Renal pelvis (tissue), 12 donors: Measurements from ENCODE around the gene POLD2. TPM values are rescaled to one million over a fixed set of nuclear protein-coding genes. Genes with fewer than 3 reads are reported as not detected.
"Not testable (repeated sequence)": the region's sequence is repeated elsewhere in the genome, so short reads cannot be mapped to it uniquely, and the experiment has no call there.

Experiments used
- DNase-seq: peaks from one replicate; pipeline ENCODE4 v3.0.0-alpha.2; 2013
- long read RNA-seq, 16 experiments: transcript quantifications; one replicate each; lab custom pipeline, GENCODE V29; 2026
- polyA plus RNA-seq, 3 donors: library from polyadenylated mRNA; unstranded; fragments of 120-200 nt; gene quantifications; one replicate each; pipeline ENCODE4 v1.2.1, GENCODE V29; 2013; ENCODE audit not compliant: insufficient read length in 3 of 3

Gene POLD2
- 100 to 1,000 TPM; 117 to 138 (median 130) TPM for polyA plus RNA-seq
- long read RNA-seq, donor 1, transcript POLD2-216 (2 exons, 528 nt): minor isoform, 5 of 63 reads
- long read RNA-seq, donor 1, transcript POLD2-207 (11 exons, 1,659 nt): minor isoform, 6 of 63 reads
- long read RNA-seq, donor 1, transcript POLD2-218 (11 exons, 1,619 nt): major isoform, 36 of 63 reads
- long read RNA-seq, donor 1, partial matches to known transcripts: 14 of 63 reads
- long read RNA-seq, donor 1, other reads (novel, unspliced or antisense): 0 of 63 reads
- long read RNA-seq, donor 2, transcript POLD2-218 (11 exons, 1,619 nt): major isoform, 41 of 86 reads
- long read RNA-seq, donor 2, transcript POLD2-207 (11 exons, 1,659 nt): minor isoform, 6 of 86 reads
- long read RNA-seq, donor 2, partial matches to known transcripts: 38 of 86 reads
- long read RNA-seq, donor 2, other reads (novel, unspliced or antisense): 0 of 86 reads
- long read RNA-seq, donor 3, transcript POLD2-216 (2 exons, 528 nt): minor isoform, 5 of 82 reads
- long read RNA-seq, donor 3, transcript POLD2-218 (11 exons, 1,619 nt): major isoform, 26 of 82 reads
- long read RNA-seq, donor 3, partial matches to known transcripts: 46 of 82 reads
- long read RNA-seq, donor 3, other reads (novel, unspliced or antisense): 0 of 82 reads
- long read RNA-seq, donor 4, transcript POLD2-218 (11 exons, 1,619 nt): major isoform, 35 of 58 reads
- long read RNA-seq, donor 4, partial matches to known transcripts: 18 of 58 reads
- long read RNA-seq, donor 4, other reads (novel, unspliced or antisense): 0 of 58 reads
- long read RNA-seq, donor 5, transcript POLD2-218 (11 exons, 1,619 nt): major isoform, 17 of 37 reads
- long read RNA-seq, donor 5, partial matches to known transcripts: 16 of 37 reads
- long read RNA-seq, donor 5, other reads (novel, unspliced or antisense): 0 of 37 reads
- long read RNA-seq, donor 6, transcript POLD2-218 (11 exons, 1,619 nt): major isoform, 28 of 45 reads
- long read RNA-seq, donor 6, partial matches to known transcripts: 11 of 45 reads
- long read RNA-seq, donor 6, other reads (novel, unspliced or antisense): 0 of 45 reads
- long read RNA-seq, donor 7, transcript POLD2-216 (2 exons, 528 nt): minor isoform, 8 of 84 reads
- long read RNA-seq, donor 7, transcript POLD2-218 (11 exons, 1,619 nt): major isoform, 26 of 84 reads
- long read RNA-seq, donor 7, partial matches to known transcripts: 44 of 84 reads
- long read RNA-seq, donor 7, other reads (novel, unspliced or antisense): 0 of 84 reads
- long read RNA-seq, donor 8, partial matches to known transcripts: 5 of 11 reads
- long read RNA-seq, donor 8, other reads (novel, unspliced or antisense): 0 of 11 reads
- long read RNA-seq, donor 9, transcript POLD2-218 (11 exons, 1,619 nt): major isoform, 43 of 69 reads
- long read RNA-seq, donor 9, transcript POLD2-207 (11 exons, 1,659 nt): minor isoform, 6 of 69 reads
- long read RNA-seq, donor 9, partial matches to known transcripts: 16 of 69 reads
- long read RNA-seq, donor 9, other reads (novel, unspliced or antisense): 0 of 69 reads
- long read RNA-seq, donor 10, transcript POLD2-218 (11 exons, 1,619 nt): major isoform, 30 of 67 reads
- long read RNA-seq, donor 10, partial matches to known transcripts: 30 of 67 reads
- long read RNA-seq, donor 10, other reads (novel, unspliced or antisense): 0 of 67 reads
- long read RNA-seq, donor 11, transcript POLD2-218 (11 exons, 1,619 nt): major isoform, 19 of 52 reads
- long read RNA-seq, donor 11, partial matches to known transcripts: 27 of 52 reads
- long read RNA-seq, donor 11, other reads (novel, unspliced or antisense): 0 of 52 reads
- long read RNA-seq, donor 12, transcript POLD2-218 (11 exons, 1,619 nt): major isoform, 49 of 68 reads
- long read RNA-seq, donor 12, partial matches to known transcripts: 5 of 68 reads
- long read RNA-seq, donor 12, other reads (novel, unspliced or antisense): 5 of 68 reads
- long read RNA-seq, donor 13, transcript POLD2-218 (11 exons, 1,619 nt): major isoform, 17 of 29 reads
- long read RNA-seq, donor 13, partial matches to known transcripts: 5 of 29 reads
- long read RNA-seq, donor 13, other reads (novel, unspliced or antisense): 0 of 29 reads
- long read RNA-seq, donor 14, transcript POLD2-216 (2 exons, 528 nt): minor isoform, 7 of 164 reads
- long read RNA-seq, donor 14, transcript POLD2-207 (11 exons, 1,659 nt): minor isoform, 5 of 164 reads
- long read RNA-seq, donor 14, transcript POLD2-218 (11 exons, 1,619 nt): major isoform, 48 of 164 reads
- long read RNA-seq, donor 14, partial matches to known transcripts: 99 of 164 reads
- long read RNA-seq, donor 14, other reads (novel, unspliced or antisense): 0 of 164 reads
- long read RNA-seq, donor 15, transcript POLD2-207 (11 exons, 1,659 nt): minor isoform, 8 of 76 reads
- long read RNA-seq, donor 15, transcript POLD2-218 (11 exons, 1,619 nt): major isoform, 36 of 76 reads
- long read RNA-seq, donor 15, partial matches to known transcripts: 27 of 76 reads
- long read RNA-seq, donor 15, other reads (novel, unspliced or antisense): 0 of 76 reads
- long read RNA-seq, donor 16, transcript POLD2-218 (11 exons, 1,619 nt): major isoform, 36 of 78 reads
- long read RNA-seq, donor 16, partial matches to known transcripts: 36 of 78 reads
- long read RNA-seq, donor 16, other reads (novel, unspliced or antisense): 0 of 78 reads

GRCh38 chr7:44123190-44124003 lies at the start of gene POLD2:
Gene POLD2, minus strand, starts transcription at chr7:44123548. Its CDS starts 1,495 bp downstream, at chr7:44122053.
- DNase-seq: peak; percentile 98

GRCh38 chr7:44172803-44173424 lies 49.6 kb upstream of the POLD2 start:
- DNase-seq: no peak

GRCh38 chr7:44172352-44172751 lies 49.0 kb upstream of the POLD2 start:
- DNase-seq: no peak

DNA sequence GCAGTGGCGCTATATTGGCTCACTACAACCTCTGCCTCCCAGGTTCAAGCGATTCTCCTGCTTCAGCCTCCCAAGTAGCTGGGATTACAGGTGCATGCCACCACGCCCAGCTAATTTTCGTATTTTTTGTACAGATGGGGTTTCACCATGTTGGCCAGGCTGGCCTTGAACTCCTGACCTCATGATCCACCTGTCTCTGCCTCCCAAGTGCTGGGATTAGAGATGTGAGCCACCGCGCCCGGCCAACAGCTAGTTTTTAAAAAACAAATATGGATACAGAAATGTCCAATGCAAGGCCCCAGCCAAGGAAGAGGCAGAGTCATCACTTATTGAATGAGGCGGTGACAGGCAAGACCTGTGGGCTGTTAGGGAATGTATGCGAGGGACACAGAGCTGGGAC lies 48.6 kb upstream of the POLD2 start:
- not testable (repeated sequence) for DNase-seq

GRCh38 chr7:44167920-44168319 lies 44.6 kb upstream of the POLD2 start:
- DNase-seq: no peak

DNA sequence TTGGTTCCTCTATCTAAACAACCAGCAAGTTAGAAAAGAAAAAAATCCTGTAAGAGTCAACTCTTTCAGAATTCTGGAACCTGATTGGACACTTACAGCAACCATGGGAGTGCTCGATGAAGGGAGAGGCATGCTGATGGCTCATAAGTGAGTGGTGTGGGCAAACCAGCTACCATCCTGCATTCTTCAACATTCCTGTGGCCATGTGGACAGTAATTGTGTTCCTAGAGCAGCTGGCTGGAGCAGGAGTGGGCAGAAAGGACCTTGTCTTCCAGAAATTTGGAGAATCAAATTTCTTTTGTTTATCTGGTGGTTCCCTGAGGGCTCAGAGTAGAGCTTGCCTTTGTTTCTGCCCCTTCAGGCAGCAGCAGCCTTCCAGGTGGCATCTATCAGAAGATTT lies 40.2 kb upstream of the POLD2 start:
- no peak for DNase-seq

DNA sequence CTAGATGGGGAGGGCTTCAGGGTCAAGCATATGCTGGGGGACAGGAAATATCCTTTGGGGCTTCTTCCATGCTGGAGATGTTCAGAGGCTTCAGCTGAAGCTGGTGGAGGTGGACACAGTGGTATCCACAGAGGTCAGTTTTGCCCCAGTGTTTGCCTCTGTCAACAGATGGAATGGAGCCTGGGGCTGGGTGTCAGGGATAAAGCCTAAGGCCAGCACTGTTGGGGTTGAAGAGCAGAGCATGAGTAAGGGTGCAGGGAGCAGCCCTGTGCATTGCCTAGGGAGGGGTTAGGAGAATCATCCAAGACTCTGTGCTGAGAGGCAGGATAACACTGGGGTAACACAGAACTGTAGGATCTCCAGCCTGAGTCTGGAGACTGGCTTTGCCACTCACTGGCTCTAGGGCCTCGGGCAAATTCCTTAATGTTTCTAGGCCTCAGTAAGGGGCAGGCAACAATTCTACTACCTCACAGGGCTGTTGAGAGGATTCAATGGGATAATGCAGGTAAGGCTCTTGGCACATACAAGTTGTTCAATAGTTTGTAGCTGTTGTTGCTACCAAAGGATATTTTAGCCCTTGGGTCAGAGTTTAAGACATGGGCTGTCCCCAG lies 39.5 kb upstream of the POLD2 start:
- no peak for DNase-seq

DNA sequence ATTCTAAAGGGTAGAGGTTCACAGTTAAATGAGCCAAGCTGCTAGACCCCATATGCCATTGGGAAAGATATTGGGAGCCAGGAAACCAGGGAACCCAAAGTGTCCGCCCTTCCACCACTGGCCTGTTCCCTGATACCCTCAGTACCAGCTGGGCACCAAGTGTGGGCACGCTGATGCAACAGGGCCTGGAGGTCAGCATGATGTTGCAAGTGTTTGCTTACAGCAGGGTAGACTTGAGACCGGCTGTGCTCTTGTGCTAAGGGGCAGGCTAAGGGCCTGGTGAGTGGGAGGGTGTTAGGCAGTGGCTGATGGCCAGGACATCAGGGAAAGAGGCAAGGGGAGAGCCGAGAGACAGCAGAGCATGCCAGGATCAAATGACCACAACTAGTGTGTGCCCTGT lies 38.8 kb upstream of the POLD2 start:
- no peak for DNase-seq

DNA sequence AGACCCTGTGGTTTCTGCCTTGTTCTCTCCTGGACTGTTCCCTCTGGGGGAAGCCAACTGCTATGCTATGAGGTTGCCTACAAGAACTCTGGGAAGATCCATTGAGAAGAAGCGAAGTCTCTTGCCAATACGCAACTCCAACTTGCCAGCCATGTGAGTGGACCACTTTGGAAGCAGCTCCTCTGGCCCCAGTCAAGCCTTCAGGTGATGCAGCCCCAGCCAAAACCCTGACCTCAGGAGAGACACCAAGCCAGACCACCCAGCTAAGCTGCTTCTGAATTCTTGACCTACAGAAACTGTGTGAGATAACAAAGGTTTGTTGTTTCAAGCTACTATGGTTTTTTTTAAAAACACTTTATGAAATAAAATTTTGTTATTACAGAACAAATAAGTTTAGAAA lies 38.0 kb upstream of the POLD2 start:
- no peak for DNase-seq

DNA sequence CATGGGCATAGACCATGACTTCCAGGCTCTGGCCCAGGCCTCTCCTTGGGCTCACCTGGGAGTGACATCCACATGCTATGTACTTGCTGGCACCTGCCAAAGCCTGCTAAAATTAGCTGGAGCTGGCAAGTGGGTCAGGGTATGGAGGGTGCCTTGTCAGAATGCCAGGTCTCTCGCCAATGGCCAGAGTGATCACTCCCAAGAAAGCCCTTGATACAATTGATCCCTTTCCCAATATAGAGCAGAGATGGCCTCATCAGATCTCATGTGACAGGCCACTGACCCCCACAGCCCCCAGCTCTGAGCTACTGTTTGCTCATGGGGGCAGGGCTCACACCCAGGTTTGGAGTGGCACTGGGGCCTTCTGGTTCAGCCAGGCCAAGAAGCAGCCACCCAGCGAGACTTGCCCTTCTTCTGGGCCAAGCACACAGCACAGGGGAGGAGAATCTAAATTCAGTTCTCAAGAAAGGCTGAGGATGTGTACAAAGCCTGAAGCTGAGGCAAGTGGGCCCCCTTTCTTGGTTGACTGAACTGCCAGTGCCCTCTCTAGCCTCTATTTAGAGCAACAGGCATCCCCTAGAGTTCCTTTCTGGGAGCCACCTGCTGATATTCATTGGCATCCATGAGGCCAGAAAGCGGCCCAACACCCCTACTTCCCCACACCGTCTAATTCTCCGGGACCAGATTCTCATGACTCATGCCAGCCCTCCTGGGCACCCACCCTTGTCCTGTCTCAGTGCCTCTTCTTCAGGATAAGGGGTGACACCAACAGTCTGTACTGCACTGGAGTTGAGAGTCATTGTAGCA lies 36.7 kb upstream of the POLD2 start:
- DNase-seq: no peak

DNA sequence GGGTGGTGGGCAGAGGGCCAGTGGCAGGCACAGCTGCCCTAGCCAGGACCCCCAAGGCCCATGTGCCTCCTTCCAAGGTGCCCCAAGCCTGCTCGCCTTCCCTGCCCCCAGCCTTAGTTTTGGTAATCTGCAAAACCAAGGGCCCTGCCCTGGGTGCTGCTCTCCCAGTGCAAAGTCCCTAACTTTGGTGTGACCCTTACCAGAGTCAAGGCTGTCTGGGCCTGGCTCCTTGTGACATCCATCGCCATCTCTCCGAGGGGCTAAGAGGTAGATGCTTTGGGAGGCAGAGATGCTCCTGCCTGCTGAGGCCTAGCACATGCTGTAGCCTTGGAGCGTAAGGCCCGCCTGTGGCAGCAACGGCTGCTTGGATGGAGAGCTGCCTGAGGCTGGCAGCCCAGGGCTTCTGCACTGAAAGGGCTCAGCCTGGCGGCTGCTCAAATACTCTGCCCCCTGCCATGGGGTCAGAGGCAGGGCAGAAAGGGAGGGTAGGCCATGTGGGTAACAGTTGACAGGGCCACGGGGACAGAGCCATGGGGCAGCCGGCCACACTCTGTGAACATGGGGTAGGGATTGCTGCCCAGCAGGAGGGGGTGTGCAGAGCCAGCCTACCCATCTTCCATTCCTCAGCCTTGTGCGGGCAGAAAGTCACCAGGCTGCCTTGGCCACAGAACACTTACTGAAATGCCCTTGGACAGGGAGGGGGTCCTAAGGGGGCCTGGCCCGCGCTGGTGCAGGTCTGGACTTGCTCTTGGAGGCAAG lies 35.7 kb upstream of the POLD2 start:
- no peak for DNase-seq

GRCh38 chr7:44158096-44158872 lies 34.9 kb upstream of the POLD2 start:
- no peak for DNase-seq

DNA sequence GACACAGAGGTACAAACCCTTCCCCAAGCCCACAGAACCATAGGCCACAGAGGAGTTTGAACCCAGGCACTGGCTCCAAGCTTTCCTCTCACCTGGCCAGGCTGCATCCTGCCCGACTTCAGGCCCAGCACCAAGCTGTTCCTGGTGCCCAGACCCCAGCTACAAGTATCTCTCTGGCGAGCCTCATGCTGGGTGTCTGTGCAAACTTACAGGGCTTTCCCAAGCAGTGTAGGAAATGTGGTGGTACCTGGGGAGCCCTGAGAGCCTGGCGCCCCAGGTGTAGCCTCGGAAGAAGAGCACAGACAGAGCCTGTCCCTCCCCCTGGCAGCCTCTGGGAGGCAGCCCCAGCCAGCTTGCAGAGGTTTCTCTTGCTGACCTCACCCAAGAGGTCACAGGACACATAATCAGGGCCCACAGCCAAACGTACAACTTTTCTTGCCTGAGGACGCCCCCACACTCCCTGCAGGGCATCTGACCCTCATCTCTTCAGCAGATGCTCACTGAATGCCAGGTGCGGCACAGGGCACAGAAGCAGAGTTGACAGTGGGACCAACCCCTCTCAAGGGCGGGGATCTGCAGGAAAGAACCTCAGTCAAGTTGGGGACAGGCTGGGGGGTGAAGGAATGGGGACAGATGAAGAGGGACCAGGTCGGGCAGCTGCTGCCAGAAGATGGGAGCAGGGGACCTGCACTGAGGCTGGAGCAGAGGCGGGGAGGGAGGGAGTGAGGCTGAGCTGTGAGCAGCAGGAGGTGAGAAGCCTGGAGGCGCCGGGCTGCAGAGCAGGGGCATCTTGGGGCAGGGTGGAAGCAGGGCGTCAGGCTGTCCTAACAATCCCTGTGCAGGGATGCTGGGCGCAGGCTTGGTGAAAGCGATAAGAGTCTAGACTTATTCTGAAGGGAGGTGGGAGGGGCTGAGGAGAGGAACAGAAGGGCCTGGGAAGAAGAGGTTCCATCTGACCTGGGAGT lies 34.0 kb upstream of the POLD2 start:
- DNase-seq: no peak
